ENCODE results near the gene MKLN1. TPM values are rescaled to one million over a fixed set of nuclear protein-coding genes. Genes with fewer than 3 reads are reported as not detected.

MKLN1 gene
- total RNA-seq, 4 donors from 2014 or later: 37.9 to 55.2 (median 41.3) TPM

DNA sequence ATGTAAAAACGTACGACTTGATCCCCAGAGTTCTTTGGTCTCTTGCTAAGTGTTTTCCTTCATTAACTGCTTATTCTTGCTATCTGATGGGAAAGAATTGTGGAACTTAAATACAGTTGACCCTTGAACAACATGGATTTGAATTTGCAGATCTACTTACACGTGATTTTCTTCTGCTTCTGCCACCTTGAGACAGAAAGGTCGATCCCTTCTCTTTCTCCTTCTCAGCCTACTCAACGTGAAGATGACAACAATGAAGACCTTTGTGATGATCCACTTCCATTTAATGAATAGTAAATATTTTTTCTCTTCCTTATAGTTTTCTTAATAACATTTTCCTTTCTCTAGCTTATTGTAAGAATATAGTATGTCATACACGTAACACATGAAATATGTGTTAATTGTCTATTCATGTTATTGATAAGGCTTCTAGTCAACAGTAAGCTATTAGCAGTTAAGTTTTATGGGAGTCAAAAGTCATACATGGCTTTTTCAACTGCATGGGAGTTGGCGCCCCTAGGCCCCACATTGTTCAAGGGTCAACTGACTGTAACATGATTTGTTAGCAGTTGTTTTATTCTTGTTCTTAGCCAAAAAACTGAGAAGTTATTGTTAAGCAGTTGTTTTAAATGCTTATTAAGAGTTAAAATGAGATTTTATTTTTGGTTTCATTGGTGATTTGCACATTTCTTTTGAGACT lies 11.2 kb downstream of the MKLN1 start:
- Histone ChIP-seq H3K36me3 (no peaks in the 10 kb centered on the region), H3K27ac (replicated peaks in 1 of 4) (no peak overlapping the region), H3K27me3 (no peaks in the 10 kb centered on the region), H3K4me1 (peaks cover 10 to 42% (median 33%) of the 10 kb centered on the region in 4 donors), H3K4me3 (no peak overlapping the region), H3K9me3 (peaks cover 0 to 18% (median 7%) of the 10 kb centered on the region in 4 donors)
- no peak for DNase-seq (ENCODE audit: extremely low spot score)
- TF ChIP-seq EP300 (IDR thresholded peaks at IDR 0.05) (no peak), POLR2AphosphoS5 (IDR thresholded peaks at IDR 0.05) (no peak)
- TF ChIP-seq, protein P1, sequence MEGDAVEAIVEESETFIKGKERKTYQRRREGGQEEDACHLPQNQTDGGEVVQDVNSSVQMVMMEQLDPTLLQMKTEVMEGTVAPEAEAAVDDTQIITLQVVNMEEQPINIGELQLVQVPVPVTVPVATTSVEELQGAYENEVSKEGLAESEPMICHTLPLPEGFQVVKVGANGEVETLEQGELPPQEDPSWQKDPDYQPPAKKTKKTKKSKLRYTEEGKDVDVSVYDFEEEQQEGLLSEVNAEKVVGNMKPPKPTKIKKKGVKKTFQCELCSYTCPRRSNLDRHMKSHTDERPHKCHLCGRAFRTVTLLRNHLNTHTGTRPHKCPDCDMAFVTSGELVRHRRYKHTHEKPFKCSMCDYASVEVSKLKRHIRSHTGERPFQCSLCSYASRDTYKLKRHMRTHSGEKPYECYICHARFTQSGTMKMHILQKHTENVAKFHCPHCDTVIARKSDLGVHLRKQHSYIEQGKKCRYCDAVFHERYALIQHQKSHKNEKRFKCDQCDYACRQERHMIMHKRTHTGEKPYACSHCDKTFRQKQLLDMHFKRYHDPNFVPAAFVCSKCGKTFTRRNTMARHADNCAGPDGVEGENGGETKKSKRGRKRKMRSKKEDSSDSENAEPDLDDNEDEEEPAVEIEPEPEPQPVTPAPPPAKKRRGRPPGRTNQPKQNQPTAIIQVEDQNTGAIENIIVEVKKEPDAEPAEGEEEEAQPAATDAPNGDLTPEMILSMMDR (IDR thresholded peaks at IDR 0.05): no peak
- intact Hi-C loops (cut with DNase I): no loop called here
- WGBS: 80% methylated on average over 7 of the region's 7 CpGs

DNA sequence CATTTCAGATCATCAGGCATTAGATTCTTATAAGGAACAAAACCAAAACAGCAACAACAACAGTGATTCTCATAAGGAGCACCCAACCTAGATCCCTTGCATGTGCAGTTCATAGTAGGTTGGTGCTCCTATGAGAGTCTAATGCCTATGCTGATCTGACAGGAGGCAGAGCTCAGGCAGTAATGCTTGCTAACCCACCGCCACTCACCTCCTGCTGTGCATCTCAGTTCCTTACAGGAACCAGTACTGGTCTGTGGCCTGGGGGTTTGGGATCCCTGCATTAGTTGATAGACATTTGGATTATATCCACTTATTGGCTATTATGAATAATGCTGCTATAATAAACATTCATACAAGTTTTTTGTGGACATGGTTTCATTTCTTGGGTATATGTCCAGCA lies 14.0 kb downstream of the MKLN1 start:
- no peak for DNase-seq (ENCODE audit: extremely low spot score)
- intact Hi-C loops (cut with DNase I): no loop called here
- H3K9me3 ChIP-seq: peaks cover 0 to 10% (median 3%) of the 10 kb centered on the region in 4 donors
- TF ChIP-seq POLR2A (IDR thresholded peaks at IDR 0.05; ENCODE audit: low read depth): no peak
- no peak for TF ChIP-seq POLR2AphosphoS5 (IDR thresholded peaks at IDR 0.05)
- TF ChIP-seq, protein P1 (IDR thresholded peaks at IDR 0.05): no peak
- TF ChIP-seq EP300 (IDR thresholded peaks at IDR 0.05): no peak
- H3K27ac ChIP-seq (replicated peaks in 1 of 4): no peak overlapping the region
- WGBS: 100% methylated on average over 1 of the region's 1 CpG
- H3K27me3 ChIP-seq: no peaks in the 10 kb centered on the region
- H3K36me3 ChIP-seq: no peaks in the 10 kb centered on the region
- peaks cover 7 to 45% (median 30%) of the 10 kb centered on the region in 4 donors for H3K4me1 ChIP-seq
- no peak overlapping the region for H3K4me3 ChIP-seq

DNA sequence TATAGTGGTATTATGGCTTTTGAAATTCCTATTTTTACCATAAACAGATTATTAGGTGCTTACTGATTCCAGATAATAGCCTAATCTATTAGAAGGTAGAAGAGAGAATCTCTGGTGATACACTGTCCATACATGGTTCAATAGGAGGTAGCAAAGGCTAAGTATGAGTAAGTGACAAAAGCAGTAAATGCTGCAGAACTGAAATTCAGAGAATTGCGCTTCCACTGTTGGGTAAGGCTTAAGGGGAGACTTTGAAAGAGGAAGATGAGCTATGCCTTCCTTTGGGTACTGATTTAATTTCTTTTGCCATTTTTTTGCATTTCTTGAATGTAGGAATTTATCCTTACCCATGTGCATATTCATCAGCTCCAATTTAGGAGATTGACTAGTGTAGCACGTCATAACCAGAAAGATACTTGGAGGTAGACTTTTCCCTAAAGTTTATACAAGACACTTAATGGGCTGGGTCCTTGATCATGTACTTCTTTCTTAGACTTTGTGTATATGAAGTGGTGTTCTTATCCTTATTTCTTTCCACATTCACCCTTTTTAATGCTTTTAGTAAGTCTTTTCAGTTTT lies 15.3 kb downstream of the MKLN1 start:
- Histone ChIP-seq H3K36me3 (no peaks in the 10 kb centered on the region), H3K27me3 (no peaks in the 10 kb centered on the region), H3K4me3 (no peak overlapping the region), H3K27ac (replicated peaks in 1 of 4) (no peak overlapping the region), H3K4me1 (peaks cover 18 to 55% (median 40%) of the 10 kb centered on the region in 4 donors), H3K9me3 (peaks cover 0 to 1% (median 0%) of the 10 kb centered on the region in 4 donors)
- 79% methylated on average over 2 of the region's 2 CpGs for WGBS
- TF ChIP-seq POLR2A (IDR thresholded peaks at IDR 0.05; ENCODE audit: low read depth) (no peak), POLR2AphosphoS5 (IDR thresholded peaks at IDR 0.05) (no peak), EP300 (IDR thresholded peaks at IDR 0.05) (no peak)
- TF ChIP-seq, protein P1 (IDR thresholded peaks at IDR 0.05): no peak
- no peak for DNase-seq (ENCODE audit: extremely low spot score)
- intact Hi-C loops (cut with DNase I): no loop called here

DNA sequence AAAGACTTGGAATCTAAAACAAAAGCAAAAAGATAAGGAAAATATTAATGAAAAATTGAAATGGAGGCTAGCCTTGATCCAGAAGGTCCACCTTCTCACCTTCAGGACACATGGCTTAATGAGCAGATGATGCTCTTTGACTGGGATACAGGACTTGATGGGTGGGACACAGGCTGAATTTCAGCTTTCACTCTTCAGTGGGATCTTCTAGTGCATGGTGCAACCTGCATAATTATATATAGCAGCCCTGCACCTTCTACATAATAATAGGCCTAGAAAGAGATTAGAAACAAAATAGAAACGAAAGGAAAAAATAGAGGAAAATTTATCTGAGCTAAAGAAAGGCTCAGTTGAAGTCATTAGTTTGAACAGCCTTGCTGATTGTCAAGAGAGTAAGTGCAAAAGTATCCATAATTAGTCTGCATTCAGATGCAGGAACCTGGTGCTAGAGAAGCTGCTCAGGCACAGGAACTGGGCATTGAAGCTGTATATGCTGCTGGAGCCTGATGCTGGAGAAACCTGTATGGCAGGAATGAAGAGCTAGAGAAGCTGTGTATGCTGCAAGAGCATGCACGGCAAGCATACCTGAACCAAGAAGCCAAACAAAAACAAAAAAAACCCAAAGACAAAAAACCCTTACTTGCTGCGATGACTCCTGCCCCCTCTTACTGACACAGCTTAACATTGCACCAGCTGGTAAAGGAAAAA lies 19.4 kb downstream of the MKLN1 start:
- no peaks in the 10 kb centered on the region for H3K36me3 ChIP-seq
- 73% methylated on average over 3 of the region's 3 CpGs for WGBS
- intact Hi-C loops (cut with DNase I): no loop called here
- H3K4me3 ChIP-seq: no peak overlapping the region
- DNase-seq (ENCODE audit: extremely low spot score): no peak
- peaks cover 0 to 4% (median 0%) of the 10 kb centered on the region in 4 donors for H3K9me3 ChIP-seq
- no peak overlapping the region for H3K27ac ChIP-seq (replicated peaks in 1 of 4)
- peaks cover 19 to 52% (median 44%) of the 10 kb centered on the region in 4 donors for H3K4me1 ChIP-seq
- H3K27me3 ChIP-seq: no peaks in the 10 kb centered on the region
- TF ChIP-seq, protein P1 (IDR thresholded peaks at IDR 0.05): no peak

Measured in esophagus muscularis mucosa (tissue), 4 donors.